Measurements from ENCODE around the gene CD28. TPM values are rescaled to one million over a fixed set of nuclear protein-coding genes. Genes with fewer than 3 reads are reported as not detected.
"Not testable (repeated sequence)": the region's sequence is repeated elsewhere in the genome, so short reads cannot be mapped to it uniquely, and the experiment has no call there.

Gene CD28
- total RNA-seq, 1 donor from 2014 or later = under 0.01 TPM

- peak; percentile 76 to 87 for DNase-seq (ENCODE audit: low read depth in 2 of 2)
These were observed 76.0 kb downstream of the CD28 start for GRCh38 chr2:203782262-203782976.

GRCh38 chr2:203783496-203784203 is 77.2 kb downstream of the CD28 start:
- no peak for DNase-seq (ENCODE audit: low read depth in 2 of 2)

GRCh38 chr2:203784710-203785270 is 78.4 kb downstream of the CD28 start:
- DNase-seq (ENCODE audit: low read depth in 2 of 2) = not testable (repeated sequence)

- not testable (repeated sequence) for DNase-seq (ENCODE audit: low read depth in 2 of 2)
These were observed 79.1 kb downstream of the CD28 start for GRCh38 chr2:203785391-203786110.

GRCh38 chr2:203786549-203787351 is 80.3 kb downstream of the CD28 start:
- peak in 1 of 2 donors; percentile 71 for DNase-seq (ENCODE audit: low read depth in 2 of 2)

- DNase-seq (ENCODE audit: low read depth in 2 of 2) = no peak
These were observed 81.5 kb downstream of the CD28 start for GRCh38 chr2:203787979-203788378.

Other genes starting within 250 kb of the CD28 start
- gene RAPH1, start 171.3 kb upstream of the CD28 start, total RNA-seq = 26.0 and 35.3 TPM in 2 replicates
- gene CTLA4, start 161.1 kb downstream of the CD28 start, total RNA-seq = 0.26 and 1.3 TPM in 2 replicates
- under 0.01 TPM in 1 of 2 replicates, not detected in the other for gene ICOS, start 230.1 kb downstream of the CD28 start, total RNA-seq